Stimulated activated CD8-positive, alpha-beta memory T cell treated with anti-CD3 and anti-CD28 coated beads, Interleukin-4, amount 100 ng/mL, for 1 hour (primary cell): ENCODE measurements around the gene ZFHX3.

ENCODE experiments used
- DNase-seq, 2 donors: peaks; one replicate each; pipeline ENCODE4 v3.0.0-alpha.2; 2020; ENCODE audit warnings: low read depth in 2 of 2, low spot score in 1 of 2

ZFHX3 gene

DNA sequence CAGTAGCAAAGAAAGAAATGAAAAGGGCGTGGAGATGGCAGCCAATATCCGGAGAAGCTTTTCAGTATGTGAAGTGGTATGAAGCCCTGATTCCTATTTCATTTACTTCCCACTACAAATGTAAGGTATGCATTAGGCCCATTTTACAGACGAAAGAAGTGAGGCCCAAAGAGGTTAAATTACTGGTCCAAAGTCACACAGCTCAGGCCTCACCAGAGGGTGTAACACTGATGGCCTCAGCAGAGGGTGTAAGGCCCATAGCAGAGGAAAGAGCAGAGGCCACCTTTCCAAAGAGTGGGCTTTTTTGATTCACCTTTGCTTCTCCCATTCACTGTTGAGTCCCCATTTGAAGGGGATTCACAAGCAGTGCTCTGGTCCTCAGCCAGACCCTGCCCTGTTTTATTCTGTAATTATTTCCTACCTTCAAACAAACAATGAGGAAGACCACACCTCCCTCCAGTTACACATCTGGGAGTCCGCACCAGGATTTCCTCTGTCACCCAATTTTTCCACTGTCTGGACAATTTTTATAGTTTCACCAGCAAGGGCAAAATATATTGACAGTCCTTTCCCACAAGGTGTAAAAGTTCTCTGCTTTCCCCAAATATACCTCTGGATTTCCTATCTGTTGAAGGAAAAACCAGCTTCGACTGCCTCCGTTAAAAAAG, 7.1 kb downstream of the ZFHX3 start:
- DNase-seq: no peak

GRCh38 chr16:73040136-73040535, 7.8 kb downstream of the ZFHX3 start:
- no peak for DNase-seq

DNA sequence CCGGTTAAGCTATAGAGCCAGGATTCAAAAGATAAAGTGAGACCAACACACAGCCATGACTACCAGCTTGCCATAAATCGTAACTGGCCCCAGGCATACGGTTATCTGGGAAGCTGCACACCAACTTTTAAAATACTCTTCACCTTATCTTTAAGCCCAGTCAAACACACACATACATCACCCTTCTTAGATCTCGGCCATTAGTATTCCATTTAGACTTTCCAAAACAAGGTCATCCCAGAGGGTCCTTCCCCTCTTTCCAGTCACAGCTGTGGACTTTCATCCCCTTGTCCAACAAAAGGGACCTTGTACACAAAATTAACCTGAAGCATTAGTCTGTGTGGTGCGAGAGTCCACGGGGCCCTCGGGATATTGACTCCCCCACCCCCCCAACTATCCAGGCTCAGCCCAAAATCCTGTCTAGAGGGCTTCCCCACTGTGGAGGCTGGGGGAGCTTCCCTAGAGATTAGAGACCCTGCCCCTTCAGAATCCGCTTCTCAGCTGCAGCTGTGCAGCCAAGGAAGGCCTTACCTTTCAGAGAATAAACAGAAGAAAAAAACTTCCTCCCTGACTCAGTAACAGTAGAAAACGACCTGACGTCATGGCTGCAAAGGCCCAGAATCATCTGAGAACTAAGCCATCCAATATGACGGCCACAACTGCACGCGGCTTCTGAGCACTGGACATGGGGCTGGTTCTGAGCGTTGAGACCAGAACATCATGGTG, 9.9 kb downstream of the ZFHX3 start:
- no peak for DNase-seq

GRCh38 chr16:73037331-73037745, 10.6 kb downstream of the ZFHX3 start:
- DNase-seq: no peak

GRCh38 chr16:73036074-73036826, 11.7 kb downstream of the ZFHX3 start:
- DNase-seq: no peak

DNA sequence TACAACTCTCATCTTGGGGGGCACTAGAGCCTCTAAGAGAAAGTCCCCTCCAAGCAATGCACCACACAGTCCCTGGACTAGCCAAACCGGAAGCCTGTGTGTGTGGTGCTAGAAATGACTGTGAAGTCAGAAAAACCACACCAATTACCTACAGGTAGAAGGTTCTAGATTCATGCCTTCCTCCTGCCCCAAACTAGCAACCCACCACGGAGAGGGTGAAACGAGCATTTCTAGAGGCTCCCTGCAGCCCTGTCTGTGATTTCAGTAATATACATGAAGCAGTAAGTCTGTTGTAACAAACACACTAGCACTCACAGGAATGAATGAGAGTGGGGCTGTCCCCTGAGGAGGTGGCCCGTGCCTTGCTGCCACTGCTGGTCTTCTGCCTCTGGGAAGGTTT, 13.6 kb downstream of the ZFHX3 start:
- no peak for DNase-seq

GRCh38 chr16:73033271-73033998, 14.5 kb downstream of the ZFHX3 start:
- no peak for DNase-seq

- no peak for DNase-seq
Measured at GRCh38 chr16:73032541-73033270, 15.2 kb downstream of the ZFHX3 start.

DNA sequence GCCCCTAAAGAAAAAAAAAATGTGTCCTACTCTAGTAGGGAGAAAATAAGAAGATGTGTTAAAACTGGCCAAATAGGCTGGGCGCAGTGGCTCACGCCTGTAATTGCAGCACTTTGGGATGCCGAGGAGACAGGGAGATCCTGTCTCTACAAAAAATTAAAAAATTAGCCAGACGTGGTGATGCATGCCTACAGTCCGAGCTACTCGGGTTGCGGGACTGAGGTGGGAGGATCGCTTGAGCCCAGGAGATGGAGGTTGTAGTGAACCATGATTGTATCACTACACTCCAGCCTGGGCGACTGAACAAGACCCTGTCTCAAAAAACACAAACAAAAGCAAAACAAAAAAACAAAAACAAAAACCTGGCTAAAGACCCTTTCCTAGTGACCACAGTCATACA, 15.9 kb downstream of the ZFHX3 start:
- DNase-seq: no peak

DNA sequence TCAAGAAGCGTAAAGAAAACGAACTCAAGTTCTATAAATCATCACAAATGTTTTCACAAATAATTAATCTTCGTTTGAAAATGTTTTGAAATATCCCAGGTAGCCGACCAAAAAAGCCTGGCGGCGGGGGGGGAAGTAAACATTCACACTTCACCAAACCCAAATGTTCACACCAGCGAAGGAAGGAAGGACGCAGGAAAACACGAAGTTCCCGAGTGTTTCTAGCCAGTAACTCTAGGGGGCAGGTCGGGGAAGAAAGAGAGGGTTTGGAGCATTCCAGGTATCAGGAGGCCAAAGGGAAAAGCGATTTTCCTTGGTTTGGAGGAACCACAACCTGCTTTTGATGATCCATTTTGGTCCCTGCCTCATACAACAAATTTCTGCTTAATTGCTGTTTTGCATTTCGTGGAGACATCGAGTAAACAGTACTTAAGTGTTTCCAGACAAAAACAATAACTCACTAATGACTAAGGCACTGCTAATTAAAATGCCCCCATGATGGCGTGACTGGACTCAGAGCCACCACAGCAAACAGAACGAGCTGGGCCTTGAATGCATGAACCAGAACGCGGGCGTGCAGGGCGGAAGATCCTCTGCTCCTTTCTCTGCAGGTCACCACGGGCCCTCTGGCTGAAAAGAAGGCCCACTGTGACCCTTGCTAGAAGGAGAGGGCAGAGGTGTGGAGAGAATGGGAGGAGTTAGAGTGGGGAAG, 16.6 kb downstream of the ZFHX3 start:
- DNase-seq: no peak

GRCh38 chr16:73028721-73029361, 19.1 kb downstream of the ZFHX3 start:
- no peak for DNase-seq

GRCh38 chr16:73028263-73028662, 19.7 kb downstream of the ZFHX3 start:
- no peak for DNase-seq

GRCh38 chr16:73027685-73028111, 20.2 kb downstream of the ZFHX3 start:
- DNase-seq: no peak

DNA sequence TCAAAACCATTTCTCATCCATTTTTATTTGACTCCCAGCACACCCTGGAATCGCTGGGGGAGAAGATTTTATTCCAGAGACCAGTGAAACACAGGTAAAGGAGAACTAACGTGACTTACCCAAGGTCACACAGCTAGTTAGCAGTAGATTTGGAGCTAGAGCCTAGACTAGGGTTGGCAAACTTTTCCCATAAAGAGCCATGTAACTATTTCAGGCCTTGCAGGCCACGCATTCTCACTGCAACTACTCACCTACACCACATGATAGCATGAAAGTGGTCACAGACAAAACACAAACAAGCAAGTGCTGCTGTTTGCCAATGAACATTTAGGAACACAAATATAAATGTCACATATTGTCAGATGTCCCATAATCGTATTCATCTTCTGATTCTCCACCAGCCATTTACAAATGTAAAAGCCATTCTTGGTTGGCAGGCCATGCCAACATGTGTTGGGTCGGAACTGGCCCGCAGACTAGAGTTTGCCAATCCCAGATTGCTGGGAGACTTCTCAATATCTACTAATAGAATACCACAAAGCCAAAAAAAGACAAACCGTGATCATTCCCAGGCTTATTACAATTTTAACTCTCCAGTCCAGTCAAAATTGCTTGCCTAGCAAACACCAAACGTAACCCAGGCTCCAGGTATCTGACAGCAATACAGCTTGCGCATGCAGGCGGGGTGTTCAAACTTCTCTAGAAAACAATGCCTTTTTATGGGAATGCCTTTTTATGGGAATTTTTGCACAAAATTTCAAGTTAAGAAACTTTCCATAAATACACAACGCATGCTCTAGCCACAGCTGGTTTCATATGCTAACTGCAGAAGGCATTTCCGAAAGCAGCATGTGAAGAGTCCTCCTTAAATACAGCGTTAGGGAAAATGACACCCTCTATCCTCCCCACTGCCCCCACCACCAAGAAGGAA, 20.9 kb downstream of the ZFHX3 start:
- DNase-seq: no peak

GRCh38 chr16:73025856-73026210, 22.1 kb downstream of the ZFHX3 start:
- no peak for DNase-seq

- DNase-seq: no peak
Measured at GRCh38 chr16:73025151-73025855, 22.6 kb downstream of the ZFHX3 start.

- no peak for DNase-seq
Measured at GRCh38 chr16:73024571-73025105, 23.3 kb downstream of the ZFHX3 start.
